ENCODE results near the gene OPCML.

Gene OPCML

GRCh38 chr11:132992838-132993631, 539.3 kb downstream of the OPCML start:
- peak; percentile 32 for TF ChIP-seq CTCF (IDR thresholded peaks at IDR 0.05; ENCODE audit: control insufficient read depth, insufficient read depth, low read depth, low read length, missing control alignments)
- no peak for DNase-seq (ENCODE audit: low read depth)
- no peak overlapping the region for H3K4me3 ChIP-seq (ENCODE audit: control insufficient read depth, low read depth, low read length)

GRCh38 chr11:132988411-132988810, 543.9 kb downstream of the OPCML start:
- no peak for DNase-seq (ENCODE audit: low read depth)
- no peak for TF ChIP-seq CTCF (IDR thresholded peaks at IDR 0.05; ENCODE audit: control insufficient read depth, insufficient read depth, low read depth, low read length, missing control alignments)
- no peak overlapping the region for H3K4me3 ChIP-seq (ENCODE audit: control insufficient read depth, low read depth, low read length)

- DNase-seq (ENCODE audit: low read depth): no peak
Measured at GRCh38 chr11:132987936-132988335, 544.4 kb downstream of the OPCML start.

GRCh38 chr11:132983641-132983978, 548.7 kb downstream of the OPCML start:
- no peak for DNase-seq (ENCODE audit: low read depth)
- TF ChIP-seq CTCF (IDR thresholded peaks at IDR 0.05; ENCODE audit: control insufficient read depth, insufficient read depth, low read depth, low read length, missing control alignments): no peak
- no peak overlapping the region for H3K4me3 ChIP-seq (ENCODE audit: control insufficient read depth, low read depth, low read length)

More at GRCh38 chr11:132987936-132988335, 544.4 kb downstream of the OPCML start:
- no peak for TF ChIP-seq CTCF (IDR thresholded peaks at IDR 0.05; ENCODE audit: control insufficient read depth, insufficient read depth, low read depth, low read length, missing control alignments)
- no peak overlapping the region for H3K4me3 ChIP-seq (ENCODE audit: control insufficient read depth, low read depth, low read length)

- H3K4me3 ChIP-seq (ENCODE audit: control insufficient read depth, low read depth, low read length): no peak overlapping the region
- no peak for TF ChIP-seq CTCF (IDR thresholded peaks at IDR 0.05; ENCODE audit: control insufficient read depth, insufficient read depth, low read depth, low read length, missing control alignments)
- DNase-seq (ENCODE audit: low read depth): no peak
Measured at GRCh38 chr11:132982772-132983640, 549.3 kb downstream of the OPCML start.

GRCh38 chr11:132981131-132981956, 551.0 kb downstream of the OPCML start:
- no peak for DNase-seq (ENCODE audit: low read depth)
- no peak for TF ChIP-seq CTCF (IDR thresholded peaks at IDR 0.05; ENCODE audit: control insufficient read depth, insufficient read depth, low read depth, low read length, missing control alignments)
- H3K4me3 ChIP-seq (ENCODE audit: control insufficient read depth, low read depth, low read length): no peak overlapping the region

Measured in AG09309 (cell line).